Bronchial epithelial cell (primary cell): ENCODE results near the gene EHBP1. TPM values are rescaled to one million over a fixed set of nuclear protein-coding genes. Genes with fewer than 3 reads are reported as not detected.

Source experiments
- DNase-seq: peaks from one replicate; pipeline ENCODE4 v3.0.0-alpha.2; 2010; ENCODE audit warnings: low read depth
- FAIRE-seq: peaks from 2 replicates; lab custom pipeline; 2011; peaks lifted over from hg19 to GRCh38; lab: Jason Lieb, UNC
- H3K27me3 ChIP-seq: 2 replicates; pipeline ENCODE4 v1.5.1; 2011; ENCODE audit warnings: low read length; ENCODE audit not compliant: control insufficient read depth, insufficient read depth
- H3K36me3 ChIP-seq: 2 replicates; pipeline ENCODE4 v1.5.1; 2011; ENCODE audit warnings: low read length; ENCODE audit not compliant: control insufficient read depth, insufficient read depth
- H3K4me3 ChIP-seq: 2 replicates; pipeline ENCODE4 v1.5.1; 2011; ENCODE audit warnings: mild to moderate bottlenecking, low read depth, low read length, control low read depth
- CTCF ChIP-seq: IDR thresholded peaks from 2 replicates; pipeline ENCODE4 v1.5.1; 2011; ENCODE audit warnings: mild to moderate bottlenecking, moderate library complexity, low read length, control low read depth, inconsistent platforms; ENCODE audit not compliant: insufficient read depth, severe bottlenecking
- total RNA-seq: library from RNA; depleted of rRNA; stranded (reverse); fragments of >200 nt; gene quantifications from 2 replicates; pipeline ENCODE4 v1.2.1, GENCODE V29; 2014

The EHBP1 gene
- total RNA-seq, 1 donor from 2014 or later, result 132 TPM

GRCh38 chr2:62824388-62824787 is 118.9 kb downstream of the EHBP1 start:
- no peak for FAIRE-seq
- no peaks in the 10 kb centered on the region for H3K27me3 ChIP-seq
- H3K36me3 ChIP-seq, result peaks cover 5% of the 10 kb centered on the region
- no peak overlapping the region for H3K4me3 ChIP-seq
- no peak for TF ChIP-seq CTCF
- no peak for DNase-seq

- DNase-seq (no peak), FAIRE-seq (no peak)
- no peak overlapping the region for H3K4me3 ChIP-seq
- H3K27me3 ChIP-seq, result no peaks in the 10 kb centered on the region
- H3K36me3 ChIP-seq, result peaks cover 5% of the 10 kb centered on the region
- no peak for TF ChIP-seq CTCF
These were observed 120.6 kb downstream of the EHBP1 start for GRCh38 chr2:62826141-62826540.

- TF ChIP-seq CTCF, result no peak
- Histone ChIP-seq H3K27me3 (no peaks in the 10 kb centered on the region), H3K36me3 (peaks cover 5% of the 10 kb centered on the region), H3K4me3 (no peak overlapping the region)
- DNase-seq (no peak), FAIRE-seq (no peak)
These were observed 121.6 kb downstream of the EHBP1 start for GRCh38 chr2:62826953-62827675.

GRCh38 chr2:62831729-62832128 is 126.2 kb downstream of the EHBP1 start:
- H3K36me3 ChIP-seq, result peaks cover 5% of the 10 kb centered on the region
- FAIRE-seq (no peak), DNase-seq (no peak)
- TF ChIP-seq CTCF, result no peak
- no peak overlapping the region for H3K4me3 ChIP-seq
- no peaks in the 10 kb centered on the region for H3K27me3 ChIP-seq

GRCh38 chr2:62844311-62845090 is 139.0 kb downstream of the EHBP1 start:
- Histone ChIP-seq H3K4me3 (no peak overlapping the region), H3K27me3 (no peaks in the 10 kb centered on the region), H3K36me3 (peaks cover 2% of the 10 kb centered on the region)
- no peak for TF ChIP-seq CTCF
- FAIRE-seq (no peak), DNase-seq (no peak)
